Prostate gland (tissue), 2 donors: Measurements from ENCODE around the gene CDYL. TPM values are rescaled to one million over a fixed set of nuclear protein-coding genes. Genes with fewer than 3 reads are reported as not detected.

ENCODE experiments used
- DNase-seq: peaks from one replicate; pipeline ENCODE4 v3.0.0-alpha.2; 2019; ENCODE audit warnings: low spot score
- H3K27ac ChIP-seq, 2 donors: fragments of 200-600 bp; sonication (generic); 2 replicates each; pipeline ENCODE4 v1.5.1; 2017 to 2019
- H3K27me3 ChIP-seq: fragments of 200-600 bp; sonication (generic); replicated peaks from 2 replicates; pipeline ENCODE4 v1.5.1; 2019; ENCODE audit not compliant: insufficient read depth
- H3K36me3 ChIP-seq, 2 donors: fragments of 200-600 bp; sonication (generic); 1 replicate in 1 of 2; 2 replicates in 1 of 2; pipeline versions ENCODE4 v1.5.1 to v1.8.1; 2017 to 2019
- H3K4me1 ChIP-seq: fragments of 200-600 bp; sonication (generic); replicated peaks from 2 replicates; pipeline ENCODE4 v1.5.1; 2019
- H3K4me3 ChIP-seq, 2 donors: fragments of 200-600 bp; sonication (generic); 2 replicates each; pipeline ENCODE4 v1.5.1; 2017 to 2019
- H3K9me3 ChIP-seq: fragments of 200-600 bp; sonication (generic); 2 replicates; pipeline ENCODE4 v1.5.1; 2017
- CTCF ChIP-seq, 4 experiments: fragments of 200-600 bp in 2 of 4; fragments of 450-650 bp in 2 of 4; sonication (generic) in 2 of 4; IDR thresholded peaks; 1 replicate in 3 of 4; 2 replicates in 1 of 4; pipeline ENCODE4 v1.5.1; 2016 to 2019; ENCODE audit warnings: antibody characterized with exemption in 4 of 4, mild to moderate bottlenecking in 2 of 4, moderate library complexity in 2 of 4
- POLR2A ChIP-seq: fragments of 450-650 bp; IDR thresholded peaks from one replicate; pipeline ENCODE4 v1.6.1; 2016; ENCODE audit warnings: antibody characterized with exemption, mild to moderate bottlenecking
- POLR2AphosphoS5 ChIP-seq: sonication (generic); formaldehyde crosslinking; IDR thresholded peaks from one replicate; pipeline ENCODE4 v1.6.1; 2017; ENCODE audit warnings: antibody characterized with exemption
- WGBS: methylation state at CpG from one replicate; pipeline ENCODE4 v1.1.5; 2018; 5-methylcytosine and 5-hydroxymethylcytosine counted together
- intact Hi-C: fragments of 100-400 bp; cut with DNase I; formaldehyde crosslinking; loops from one replicate; pipeline ENCODE4 v1.14.2; 2022
- total RNA-seq, 2 donors: library from RNA; depleted of rRNA; stranded (reverse); fragments of >200 nt; gene quantifications; one replicate each; pipeline ENCODE4 v1.1.0, GENCODE V29; 2016

The CDYL gene
- total RNA-seq, 2 donors from 2014 or later: 28.1 to 54.5 TPM

- no peaks in the 10 kb centered on the region for H3K36me3 ChIP-seq
- no peak overlapping the region for H3K4me3 ChIP-seq
- no peak for DNase-seq
- H3K4me1 ChIP-seq: no peaks in the 10 kb centered on the region
- TF ChIP-seq POLR2A (no peak), CTCF (IDR thresholded peaks at IDR 0.05) (no peak), POLR2AphosphoS5 (no peak)
- H3K9me3 ChIP-seq: no peaks in the 10 kb centered on the region
- 93% methylated on average over 11 of the region's 11 CpGs for WGBS
- no peak overlapping the region for H3K27ac ChIP-seq
- intact Hi-C loops: no loop called here
- no peaks in the 10 kb centered on the region for H3K27me3 ChIP-seq
Observed at GRCh38 chr6:4931530-4932227, 155.5 kb downstream of the CDYL start.

- DNase-seq: no peak
Observed at GRCh38 chr6:4932228-4932903, 156.2 kb downstream of the CDYL start.

GRCh38 chr6:4935486-4935885 lies 159.3 kb downstream of the CDYL start:
- no peak for DNase-seq
- H3K36me3 ChIP-seq: no peaks in the 10 kb centered on the region
- no peak overlapping the region for H3K27ac ChIP-seq
- H3K27me3 ChIP-seq: no peaks in the 10 kb centered on the region
- TF ChIP-seq POLR2A: no peak
- no peak for TF ChIP-seq POLR2AphosphoS5
- no peak for TF ChIP-seq CTCF (IDR thresholded peaks at IDR 0.05)
- no peak overlapping the region for H3K4me3 ChIP-seq
- H3K4me1 ChIP-seq: no peaks in the 10 kb centered on the region
- H3K9me3 ChIP-seq: no peaks in the 10 kb centered on the region
- intact Hi-C loops: no loop called here
- 91% methylated on average over 10 of the region's 10 CpGs for WGBS

More at GRCh38 chr6:4932228-4932903, 156.2 kb downstream of the CDYL start:
- no peak overlapping the region for H3K4me3 ChIP-seq
- no peaks in the 10 kb centered on the region for H3K4me1 ChIP-seq
- intact Hi-C loops: no loop called here
- WGBS: 56% methylated on average over 8 of the region's 8 CpGs
- no peaks in the 10 kb centered on the region for H3K36me3 ChIP-seq
- no peaks in the 10 kb centered on the region for H3K27me3 ChIP-seq
- TF ChIP-seq POLR2A (no peak), CTCF (IDR thresholded peaks at IDR 0.05) (no peak), POLR2AphosphoS5 (no peak)
- no peak overlapping the region for H3K27ac ChIP-seq
- no peaks in the 10 kb centered on the region for H3K9me3 ChIP-seq

GRCh38 chr6:4935975-4936680 lies 159.9 kb downstream of the CDYL start:
- no peak overlapping the region for H3K27ac ChIP-seq
- TF ChIP-seq CTCF (IDR thresholded peaks at IDR 0.05) (no peak), POLR2A (no peak), POLR2AphosphoS5 (no peak)
- H3K4me3 ChIP-seq: no peak overlapping the region
- 83% methylated on average over 13 of the region's 13 CpGs for WGBS
- no peak for DNase-seq
- H3K4me1 ChIP-seq: no peaks in the 10 kb centered on the region
- H3K9me3 ChIP-seq: no peaks in the 10 kb centered on the region
- intact Hi-C loops: no loop called here
- no peaks in the 10 kb centered on the region for H3K27me3 ChIP-seq
- H3K36me3 ChIP-seq: no peaks in the 10 kb centered on the region
